Ovary (tissue), 3 donors: ENCODE measurements around the gene BGN.

Experiments
- CTCF ChIP-seq, 3 donors: fragments of 450-650 bp in 2 of 3; fragments of 200-600 bp in 1 of 3; IDR thresholded peaks; one replicate each; pipeline versions ENCODE4 v1.5.1 to v1.8.0; 2016 to 2022; ENCODE audit warnings: antibody characterized with exemption in 3 of 3, mild to moderate bottlenecking in 1 of 3
- POLR2A ChIP-seq: fragments of 450-650 bp; IDR thresholded peaks from one replicate; pipeline ENCODE4 v1.6.1; 2017; ENCODE audit warnings: antibody characterized with exemption, mild to moderate bottlenecking, moderate library complexity
- donor health status: DM: no; HTN: no; CAD: no.

GRCh38 chrX:153459986-153460385, 34.8 kb upstream of the BGN start:
- TF ChIP-seq POLR2A (no peak), CTCF (IDR thresholded peaks at IDR 0.05) (no peak)
